AG08396 (cell line): ENCODE data around the gene HMGCR.
A peak's percentile ranks its signal among the peaks of the same experiment; 100 is the strongest.
"Not testable (repeated sequence)": the region's sequence is repeated elsewhere in the genome, so short reads cannot be mapped to it uniquely, and the experiment has no call there.

ENCODE experiments used
- DNase-seq: peaks from one replicate; pipeline ENCODE4 v3.0.0; 2012; ENCODE audit warnings: low spot score, mixed read lengths

HMGCR gene

GRCh38 chr5:75336615-75337336 lies at the start of gene HMGCR:
Gene HMGCR, plus strand, starts transcription at chr5:75337220. Its CDS starts 5,386 bp downstream, at chr5:75342606.
- DNase-seq, result peak; percentile 96

DNA sequence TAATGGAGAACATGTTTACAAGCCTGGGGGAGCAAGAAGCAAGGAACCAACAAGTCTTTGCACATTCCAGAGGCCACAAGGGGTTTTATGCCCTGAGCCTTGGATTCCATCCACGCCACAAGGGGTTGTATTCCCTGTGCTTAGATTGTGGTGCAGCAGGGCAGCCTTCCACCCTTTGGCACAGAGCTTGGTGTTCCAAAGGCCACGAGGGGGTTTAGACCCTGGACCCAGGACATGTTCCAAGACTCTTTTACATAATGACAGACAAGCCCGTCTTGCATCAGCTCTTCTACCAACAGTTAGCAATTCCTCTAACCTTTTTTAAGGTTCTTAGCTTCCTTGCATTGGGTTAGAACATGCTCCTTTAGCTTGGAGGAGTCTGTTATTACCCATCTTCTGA lies 45.2 kb upstream of the HMGCR start:
- not testable (repeated sequence) for DNase-seq

DNA sequence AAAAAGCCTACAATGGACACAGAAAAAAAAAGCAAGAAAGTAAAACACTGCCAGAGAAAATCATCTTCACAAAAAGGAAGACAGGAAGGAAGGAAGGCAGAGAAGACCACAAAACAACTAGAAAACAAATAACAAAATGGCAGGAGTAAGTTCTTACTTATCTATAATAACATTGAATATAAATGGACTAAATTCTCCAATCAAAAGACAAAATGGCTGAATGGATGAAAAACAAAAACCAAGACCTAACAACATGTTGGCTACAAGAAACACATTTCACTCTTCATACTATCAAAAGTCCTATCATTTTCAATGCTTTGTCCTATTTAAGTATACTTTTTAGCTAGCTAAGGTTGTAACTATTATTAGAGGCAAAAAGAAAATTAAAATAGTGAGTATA lies 36.9 kb upstream of the HMGCR start:
- no peak for DNase-seq

DNA sequence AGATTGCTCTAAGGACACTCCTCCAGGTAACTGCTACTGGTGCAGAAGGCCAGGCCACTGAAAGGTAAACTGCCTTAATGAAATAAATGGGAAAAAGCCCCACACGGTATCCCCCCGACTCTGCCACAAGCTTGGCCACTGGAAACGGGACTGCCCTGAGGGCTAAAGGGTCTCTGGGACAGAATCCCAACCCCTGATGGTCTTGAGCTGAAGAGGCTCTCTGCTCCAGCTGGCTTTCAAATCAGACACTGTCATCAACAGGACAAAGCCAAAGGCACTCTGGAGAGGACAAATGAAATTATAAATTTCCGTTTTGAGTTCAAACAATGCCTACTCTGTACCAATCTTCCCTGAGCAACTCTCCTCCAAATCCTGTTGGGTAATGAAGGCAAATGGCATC lies 33.6 kb upstream of the HMGCR start:
- DNase-seq, result no peak

DNA sequence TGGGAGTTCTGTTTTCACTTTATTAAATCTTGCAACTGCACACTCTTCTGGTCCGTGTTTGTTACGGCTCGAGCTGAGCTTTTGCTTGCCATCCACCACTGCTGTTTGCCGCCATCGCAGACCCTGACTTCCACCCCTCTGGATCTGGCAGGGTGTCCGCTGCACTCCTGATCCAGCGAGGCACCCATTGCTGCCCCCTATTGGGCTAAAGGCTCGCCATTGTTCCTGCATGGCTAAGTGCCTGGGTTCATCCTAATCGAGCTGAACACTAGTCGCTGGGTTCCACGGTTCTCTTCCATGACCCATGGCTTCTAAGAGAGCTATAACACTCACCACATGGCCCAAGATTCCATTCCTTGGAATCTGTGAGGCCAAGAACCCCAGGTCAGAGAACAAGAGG lies 32.5 kb upstream of the HMGCR start:
- DNase-seq, result not testable (repeated sequence)

- DNase-seq, result no peak
These were observed 30.3 kb upstream of the HMGCR start for GRCh38 chr5:75306746-75307145.

- DNase-seq, result no peak
These were observed 26.8 kb upstream of the HMGCR start for GRCh38 chr5:75310212-75310611.

- not testable (repeated sequence) for DNase-seq
These were observed 17.9 kb upstream of the HMGCR start for GRCh38 chr5:75319148-75319547.

- no peak for DNase-seq
These were observed 17.4 kb upstream of the HMGCR start for GRCh38 chr5:75319638-75320037.

GRCh38 chr5:75320371-75320770 lies 16.6 kb upstream of the HMGCR start:
- DNase-seq, result no peak

GRCh38 chr5:75322066-75322465 lies 15.0 kb upstream of the HMGCR start:
- DNase-seq, result no peak

DNA sequence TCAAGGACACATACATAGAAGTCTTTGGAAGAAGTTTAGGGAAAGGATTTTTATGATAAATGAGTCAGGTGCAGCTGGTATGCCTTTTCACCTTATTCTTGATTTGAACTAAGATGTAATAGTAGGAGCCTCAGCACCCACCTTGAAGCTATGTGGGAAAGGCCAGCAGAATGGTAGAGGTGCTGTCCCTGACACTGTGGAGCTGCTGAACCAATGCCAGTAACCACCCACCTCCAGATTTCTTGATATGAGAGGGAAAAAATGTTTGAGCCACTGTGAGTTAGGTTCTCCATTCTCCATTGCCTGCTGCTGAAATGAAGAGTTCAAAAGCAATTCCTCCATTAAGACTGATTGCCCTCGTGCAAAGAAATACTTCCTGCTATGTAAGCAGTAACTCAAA lies 12.2 kb upstream of the HMGCR start:
- DNase-seq, result no peak

GRCh38 chr5:75325242-75325641 lies 11.8 kb upstream of the HMGCR start:
- no peak for DNase-seq

DNA sequence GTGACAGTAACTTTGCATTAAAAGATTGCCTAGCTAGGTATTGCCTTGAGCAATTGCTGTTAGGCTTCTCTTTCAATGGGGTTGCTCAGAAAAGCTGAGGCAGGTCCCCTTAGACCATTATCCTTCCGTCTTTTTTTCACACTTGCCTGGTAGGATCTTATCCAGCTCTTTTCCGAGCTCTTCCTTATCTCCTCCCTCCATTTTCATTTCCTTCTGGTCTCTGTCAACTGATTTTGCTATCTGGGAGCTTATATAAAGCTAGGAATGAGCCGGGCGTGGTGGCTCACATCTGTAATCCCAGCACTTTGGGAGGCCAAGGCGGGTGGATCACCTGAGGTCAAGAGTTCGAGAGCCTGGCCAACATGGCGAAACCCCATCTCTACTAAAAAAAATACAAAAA lies 6.6 kb upstream of the HMGCR start:
- no peak for DNase-seq

DNA sequence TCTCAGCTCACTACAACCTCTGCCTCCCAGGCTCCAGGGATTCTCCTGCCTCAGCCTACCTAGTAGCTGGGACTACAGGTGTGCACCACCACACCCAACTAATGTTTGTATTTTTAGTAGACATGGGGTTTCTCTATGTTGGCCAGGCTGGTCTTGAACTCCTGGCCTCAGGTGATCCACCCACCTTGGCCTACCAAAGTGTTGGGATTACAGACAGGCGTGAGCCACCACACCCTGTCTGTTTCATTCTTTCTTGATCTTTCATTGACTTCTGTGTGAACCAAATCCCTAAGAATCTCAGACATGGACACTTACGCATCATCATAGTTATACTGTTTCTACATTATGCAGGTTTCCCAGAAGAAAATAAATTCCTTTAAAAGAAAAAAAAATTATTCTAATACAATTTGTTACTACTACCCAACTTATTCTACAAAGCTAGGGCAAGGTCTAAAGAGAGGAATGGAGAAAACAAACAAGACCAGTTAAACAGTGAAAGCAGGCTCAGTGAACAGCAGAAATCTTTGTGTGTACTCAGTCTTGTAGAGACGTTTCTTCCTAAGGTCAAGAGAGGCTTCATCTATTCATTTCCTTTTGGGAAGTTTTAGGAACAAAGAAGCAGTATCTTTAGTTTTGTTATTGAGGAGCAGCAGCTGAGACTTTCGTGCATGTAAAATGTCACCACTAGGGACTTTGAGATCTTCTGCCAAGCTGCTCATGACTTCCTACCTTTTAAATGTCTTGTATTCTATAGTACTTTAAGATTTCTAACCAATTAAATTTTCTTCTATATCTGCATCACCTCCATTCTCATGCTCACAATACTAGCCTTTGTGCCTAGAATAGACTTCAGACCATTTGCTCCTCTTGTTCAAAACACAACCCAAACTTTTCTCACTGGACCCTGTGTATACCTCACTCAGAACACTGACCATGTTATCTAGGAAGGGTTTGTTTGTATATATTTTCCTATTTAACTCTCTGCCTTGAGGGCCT lies 5.6 kb upstream of the HMGCR start:
- no peak for DNase-seq

DNA sequence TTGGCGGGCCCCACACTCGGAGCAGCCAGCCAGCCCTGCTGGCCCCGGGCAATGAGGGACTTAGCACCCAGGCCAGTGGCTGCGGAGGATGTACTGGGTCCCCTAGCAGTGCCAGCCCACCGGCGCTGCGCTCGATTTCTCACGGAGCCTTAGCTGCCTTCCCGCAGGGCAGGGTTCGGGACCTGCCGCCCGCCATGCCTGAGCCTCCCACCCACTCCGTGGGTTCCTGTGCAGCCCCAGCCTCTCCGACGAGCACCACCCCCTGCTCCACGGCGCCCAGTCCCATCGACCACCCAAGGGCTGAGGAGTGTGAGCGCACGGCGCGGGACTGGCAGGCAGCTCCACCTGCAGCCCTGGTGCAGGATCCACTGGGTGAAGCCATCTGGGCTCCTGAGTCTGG lies 3.3 kb upstream of the HMGCR start:
- DNase-seq, result not testable (repeated sequence)

- not testable (repeated sequence) for DNase-seq
These were observed 2.6 kb upstream of the HMGCR start for GRCh38 chr5:75334413-75334812.

DNA sequence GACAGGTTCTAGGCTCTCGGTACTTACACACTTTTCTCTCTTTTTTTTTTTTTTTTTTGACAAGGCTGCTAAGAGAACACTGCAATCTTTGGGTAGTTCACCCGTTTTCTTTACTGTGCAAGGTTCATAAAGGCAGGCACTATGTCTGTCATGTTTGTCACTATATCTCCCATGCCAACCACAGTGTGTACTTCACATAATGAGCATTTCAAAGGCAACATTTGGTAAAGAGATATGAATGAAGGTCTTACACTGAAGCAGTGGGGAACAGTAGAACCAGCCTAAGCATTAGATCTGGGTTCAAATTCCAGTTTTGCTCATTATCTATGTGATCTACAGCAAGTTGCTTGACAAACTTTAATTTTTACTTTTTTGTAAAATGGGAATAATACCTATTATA lies 1.5 kb upstream of the HMGCR start:
- DNase-seq, result no peak

GRCh38 chr5:75335952-75336614 lies 937 bp upstream of the HMGCR start:
- DNase-seq, result peak; percentile 72

GRCh38 chr5:75337366-75338021 lies 474 bp downstream of the HMGCR start:
- no peak for DNase-seq

GRCh38 chr5:75338408-75338807 lies 1.4 kb downstream of the HMGCR start:
- no peak for DNase-seq
